ENCODE data around the gene WDFY1.

Gene WDFY1

DNA sequence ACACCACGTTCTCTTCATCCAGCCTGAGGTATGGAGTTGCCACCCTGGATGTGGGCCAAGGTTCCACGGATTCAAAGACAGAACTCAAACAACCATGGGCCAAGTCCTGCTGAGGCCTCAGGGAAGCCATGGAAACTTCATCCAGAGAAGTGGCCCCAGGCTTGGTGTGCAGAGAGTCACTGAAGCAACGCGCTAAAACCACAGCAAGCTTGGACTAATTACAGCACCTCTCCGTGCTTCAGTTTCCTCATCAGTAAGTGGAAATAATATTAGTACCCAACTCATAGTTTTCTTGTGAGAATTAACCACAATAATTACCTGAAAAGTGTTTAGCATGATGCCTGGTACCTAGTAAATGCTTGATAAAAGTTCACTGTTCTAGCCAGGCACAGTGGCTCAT lies 88.6 kb downstream of the WDFY1 start:
- DNase-seq (ENCODE audit: low spot score) = no peak

DNA sequence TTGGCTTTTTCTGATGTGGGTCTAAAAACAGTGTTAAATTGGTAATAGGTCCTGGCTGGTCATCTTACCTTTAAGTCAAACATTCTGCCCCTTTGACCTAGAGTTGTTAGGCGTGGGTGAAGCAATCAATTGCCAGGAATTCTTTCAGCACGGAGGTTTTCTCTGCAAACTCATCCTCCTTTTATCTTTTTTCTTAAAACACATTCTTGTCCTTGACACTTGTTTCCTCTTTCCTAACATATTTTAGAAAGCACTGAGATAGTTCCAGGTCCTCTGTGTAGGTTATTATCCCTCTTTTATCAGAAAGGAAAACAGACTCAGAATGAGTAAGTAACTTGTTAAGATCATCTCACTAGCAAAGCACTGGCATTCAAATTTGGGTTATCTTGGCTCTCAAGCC lies 89.1 kb downstream of the WDFY1 start:
- no peak for DNase-seq (ENCODE audit: low spot score)

DNA sequence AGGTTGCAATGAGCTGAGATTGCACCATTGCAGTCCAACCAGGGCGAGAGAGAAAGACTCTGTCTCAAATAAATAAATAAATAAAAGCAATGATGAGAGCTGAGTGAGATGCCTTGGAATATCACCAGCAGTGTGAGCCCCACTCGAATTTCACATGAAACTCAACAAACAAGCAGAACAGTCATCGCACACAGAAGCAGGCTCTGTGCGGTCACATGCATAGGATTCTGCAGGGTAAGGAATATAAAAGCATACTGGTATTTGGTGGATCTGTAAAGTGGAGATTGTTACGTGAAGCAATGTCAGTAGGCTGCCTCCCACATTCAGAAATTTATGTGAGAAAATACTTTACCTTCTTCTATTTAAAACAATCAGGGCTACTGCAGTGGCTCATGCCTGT lies 89.7 kb downstream of the WDFY1 start:
- DNase-seq (ENCODE audit: low spot score) = no peak

GRCh38 chr2:223854741-223855140 lies 90.4 kb downstream of the WDFY1 start:
- no peak for DNase-seq (ENCODE audit: low spot score)

- DNase-seq (ENCODE audit: low spot score) = no peak
These were observed 91.7 kb downstream of the WDFY1 start for GRCh38 chr2:223853425-223853837.

GRCh38 chr2:223852281-223852795 lies 92.8 kb downstream of the WDFY1 start:
- no peak for DNase-seq (ENCODE audit: low spot score)

GRCh38 chr2:223847410-223847809 lies 97.7 kb downstream of the WDFY1 start:
- DNase-seq (ENCODE audit: low spot score) = no peak

DNA sequence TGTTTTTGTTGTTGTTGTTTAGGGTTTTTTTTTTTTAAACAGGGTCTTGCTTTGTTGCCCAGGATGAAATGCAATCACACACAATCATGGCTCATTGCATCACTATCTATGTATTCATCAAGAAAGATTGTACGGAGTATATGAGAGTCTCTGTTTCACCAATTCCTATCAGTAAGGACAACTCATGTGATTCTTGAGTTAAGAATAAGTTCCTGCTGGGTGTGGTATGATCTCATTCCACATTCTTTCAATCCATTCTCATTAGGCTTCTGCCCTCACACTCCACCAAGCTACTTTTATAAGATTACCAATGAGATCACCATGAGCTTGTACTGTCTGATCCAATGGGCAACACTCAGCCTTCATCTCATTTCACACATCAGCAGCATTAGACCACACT lies 98.6 kb downstream of the WDFY1 start:
- no peak for DNase-seq (ENCODE audit: low spot score)

- no peak for DNase-seq (ENCODE audit: low spot score)
These were observed 103.5 kb downstream of the WDFY1 start for GRCh38 chr2:223841436-223842190.

- DNase-seq (ENCODE audit: low spot score) = no peak
These were observed 107.7 kb downstream of the WDFY1 start, which contains the start of gene AP1S3 for GRCh38 chr2:223837287-223838061. Gene AP1S3, minus strand, starts transcription at chr2:223837582. Its CDS starts 132 bp downstream, at chr2:223837450.

GRCh38 chr2:223835701-223836532 lies 109.2 kb downstream of the WDFY1 start:
- no peak for DNase-seq (ENCODE audit: low spot score)

DNA sequence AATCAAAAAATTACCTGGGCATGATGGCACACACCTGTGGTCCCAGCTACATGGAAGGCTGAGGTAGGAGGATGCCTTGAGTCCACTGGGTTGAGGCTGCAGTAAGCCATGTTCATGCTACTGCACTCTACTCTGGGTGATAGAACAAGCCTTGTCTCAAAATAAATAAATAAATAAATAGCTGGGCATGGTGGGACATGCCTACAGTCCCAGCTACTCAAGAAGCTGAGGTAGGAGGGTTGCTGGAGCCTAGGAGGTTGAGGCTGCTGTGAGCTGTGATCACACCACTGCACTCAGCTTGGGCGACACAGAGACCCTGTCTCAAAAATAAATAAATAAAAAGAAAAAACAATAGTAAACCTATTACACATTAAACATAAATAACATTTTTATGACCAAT lies 110.7 kb downstream of the WDFY1 start:
- DNase-seq (ENCODE audit: low spot score) = no peak

- no peak for DNase-seq (ENCODE audit: low spot score)
These were observed 112.8 kb downstream of the WDFY1 start for GRCh38 chr2:223832241-223832903.

DNA sequence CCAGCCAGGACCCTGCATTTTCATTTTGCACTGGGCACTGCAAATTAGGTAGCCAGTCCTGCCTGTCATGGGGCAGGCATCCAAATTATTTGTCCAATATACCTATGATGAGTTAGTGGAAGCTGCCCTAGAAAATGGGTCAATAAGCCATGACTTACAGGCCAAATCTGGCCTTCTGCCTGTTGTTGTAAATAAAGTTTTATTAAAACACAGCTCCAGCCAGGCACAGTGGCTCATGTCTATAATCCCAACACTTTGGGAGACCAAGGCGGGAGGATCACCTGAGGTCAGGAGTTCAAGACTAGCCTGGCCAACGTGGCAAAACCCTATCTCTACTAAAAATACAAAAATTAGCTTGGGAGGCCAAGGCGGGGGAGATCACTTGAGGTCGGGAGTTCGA lies 116.0 kb downstream of the WDFY1 start:
- DNase-seq (ENCODE audit: low spot score) = no peak

DNA sequence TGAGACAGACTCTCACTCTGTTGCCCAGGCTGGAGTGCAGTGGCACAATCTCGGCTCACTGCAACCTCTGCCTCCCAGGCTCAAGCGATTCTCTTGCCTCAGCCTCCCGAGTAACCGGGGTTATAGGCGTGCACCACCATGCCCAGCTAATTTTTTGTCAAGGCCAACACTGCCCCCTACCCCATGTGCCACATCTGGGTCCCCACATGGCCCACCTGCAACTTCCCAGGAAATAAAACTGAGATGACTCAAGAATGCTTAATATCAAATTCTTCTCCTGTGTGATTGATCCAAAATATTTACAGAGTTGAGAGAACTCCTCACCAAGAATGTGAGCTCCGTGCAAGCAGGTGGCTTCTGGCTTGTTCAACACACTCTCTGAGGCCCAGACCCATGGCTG lies 116.8 kb downstream of the WDFY1 start:
- no peak for DNase-seq (ENCODE audit: low spot score)

DNA sequence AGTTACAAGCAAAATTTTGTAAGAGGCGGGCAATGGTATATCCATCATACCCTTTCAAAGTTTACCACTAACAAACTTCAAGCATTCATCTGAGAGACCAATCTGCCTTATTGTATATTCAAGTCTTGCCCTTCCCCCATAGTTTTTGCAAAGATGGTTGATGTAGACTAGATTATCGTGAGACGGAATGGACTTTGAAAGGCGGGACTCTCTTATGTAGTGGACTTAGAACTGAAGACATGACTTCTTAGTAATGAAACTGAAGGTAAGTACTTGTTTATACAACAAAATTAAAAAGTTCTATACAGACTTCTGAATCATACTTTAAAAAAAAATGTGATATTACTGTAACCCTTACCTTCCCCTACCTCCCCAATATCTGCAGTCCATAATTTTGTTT lies 118.1 kb downstream of the WDFY1 start:
- no peak for DNase-seq (ENCODE audit: low spot score)

Measured in left forelimb (tissue), 1 donor.